GM12801 (cell line): ENCODE results near the gene ASB13.

Experiments used
- CTCF ChIP-seq: IDR thresholded peaks from one replicate; pipeline ENCODE4 v1.5.1; 2011; ENCODE audit warnings: control low read depth; ENCODE audit not compliant: insufficient read length; ENCODE audit errors: extremely low read depth

The ASB13 gene

GRCh38 chr10:5666008-5666840 is at the start of gene ASB13:
TSS of gene ASB13 (minus strand) at chr10:5666595. CDS start at chr10:5666551, 44 bp downstream.
- TF ChIP-seq CTCF = no peak

- no peak for TF ChIP-seq CTCF
These were observed 45.2 kb upstream of the ASB13 start for GRCh38 chr10:5711642-5712041.

- no peak for TF ChIP-seq CTCF
These were observed 44.5 kb upstream of the ASB13 start for GRCh38 chr10:5710859-5711258.

GRCh38 chr10:5709865-5710264 is 43.5 kb upstream of the ASB13 start:
- TF ChIP-seq CTCF = no peak

GRCh38 chr10:5708356-5708755 is 42.0 kb upstream of the ASB13 start:
- TF ChIP-seq CTCF = no peak

GRCh38 chr10:5698062-5698461 is 31.7 kb upstream of the ASB13 start:
- TF ChIP-seq CTCF = no peak

- no peak for TF ChIP-seq CTCF
These were observed 30.9 kb upstream of the ASB13 start for GRCh38 chr10:5697342-5697741.
